Liver (tissue), 9 donors: Measurements from ENCODE around the gene SEMA4C. TPM values are rescaled to one million over a fixed set of nuclear protein-coding genes. Genes with fewer than 3 reads are reported as not detected.
A peak's percentile ranks its signal among the peaks of the same experiment; 100 is the strongest.
"Not testable (repeated sequence)": the region's sequence is repeated elsewhere in the genome, so short reads cannot be mapped to it uniquely, and the experiment has no call there.

Experiments used
- DNase-seq: peaks from one replicate; pipeline ENCODE4 v3.0.0-alpha.2; 2017; ENCODE audit warnings: low spot score
- H3K27ac ChIP-seq, 2 donors: one replicate each; pipeline ENCODE4 v1.7.0; 2013; ENCODE audit warnings: inconsistent platforms in 2 of 2, low read length in 2 of 2, control low read depth in 1 of 2, low read depth in 1 of 2, mild to moderate bottlenecking in 1 of 2
- H3K27me3 ChIP-seq, 4 donors: one replicate each; pipeline versions ENCODE4 v1.6.1 to v1.7.0; 2013; ENCODE audit warnings: low read length in 3 of 4, inconsistent platforms in 1 of 4, mild to moderate bottlenecking in 1 of 4, moderate library complexity in 1 of 4; ENCODE audit not compliant: control insufficient read depth in 4 of 4, insufficient read depth in 4 of 4
- H3K36me3 ChIP-seq, 4 donors: one replicate each; pipeline versions ENCODE4 v1.6.1 to v1.7.0; 2013; ENCODE audit warnings: low read length in 3 of 4, mild to moderate bottlenecking in 3 of 4, low read depth in 1 of 4, moderate library complexity in 1 of 4; ENCODE audit not compliant: control insufficient read depth in 4 of 4, insufficient read depth in 3 of 4
- H3K4me1 ChIP-seq, 4 donors: one replicate each; pipeline versions ENCODE4 v1.6.1 to v1.7.0; 2013; ENCODE audit warnings: low read length in 3 of 4, mild to moderate bottlenecking in 3 of 4, moderate library complexity in 1 of 4; ENCODE audit not compliant: control insufficient read depth in 4 of 4, insufficient read depth in 4 of 4
- H3K4me3 ChIP-seq, 3 donors: one replicate each; pipeline versions ENCODE4 v1.6.1 to v1.7.0; 2013; ENCODE audit warnings: low read length in 3 of 3, control low read depth in 1 of 3, low read depth in 1 of 3, mild to moderate bottlenecking in 1 of 3
- H3K9ac ChIP-seq, 2 donors: one replicate each; pipeline ENCODE4 v1.7.0; 2013; ENCODE audit warnings: low read length in 2 of 2, mild to moderate bottlenecking in 2 of 2, moderate library complexity in 2 of 2, control low read depth in 1 of 2, low read depth in 1 of 2
- H3K9me3 ChIP-seq, 4 donors: one replicate each; pipeline versions ENCODE4 v1.6.1 to v1.7.0; 2013; ENCODE audit warnings: low read length in 3 of 4; ENCODE audit not compliant: control insufficient read depth in 4 of 4
- CTCF ChIP-seq: fragments of 150-350 bp; IDR thresholded peaks from 2 replicates; pipeline ENCODE4 v1.5.1; 2017; ENCODE audit warnings: improper control_type of control experiment, low read depth, low read length; ENCODE audit not compliant: missing input control
- EGR1 ChIP-seq, 2 donors: IDR thresholded peaks; 2 replicates each; pipeline ENCODE4 v1.6.1; 2016 to 2018; ENCODE audit warnings: antibody characterized with exemption in 2 of 2, low read depth in 2 of 2
- FOXA1 ChIP-seq: IDR thresholded peaks from 2 replicates; pipeline ENCODE4 v1.6.1; 2016; ENCODE audit warnings: antibody characterized with exemption
- FOXA2 ChIP-seq: IDR thresholded peaks from 2 replicates; pipeline ENCODE4 v1.6.1; 2016; ENCODE audit warnings: antibody characterized with exemption
- GABPA ChIP-seq, 2 donors: IDR thresholded peaks in 1 of 2; conservative IDR thresholded peaks in 1 of 2; 2 replicates each; pipeline ENCODE4 v1.6.1; 2016; ENCODE audit warnings: antibody characterized with exemption in 2 of 2, mild to moderate bottlenecking in 1 of 2, moderate library complexity in 1 of 2
- HNF4G ChIP-seq: IDR thresholded peaks from 2 replicates; pipeline ENCODE4 v1.6.1; 2016; ENCODE audit warnings: antibody characterized with exemption
- JUND ChIP-seq, 2 donors: IDR thresholded peaks; 2 replicates each; pipeline ENCODE4 v1.6.1; 2016; ENCODE audit warnings: antibody characterized with exemption in 2 of 2
- NR2F2 ChIP-seq: IDR thresholded peaks from 2 replicates; pipeline ENCODE4 v1.6.1; 2016; ENCODE audit warnings: antibody characterized with exemption
- RXRA ChIP-seq, 2 donors: IDR thresholded peaks; 2 replicates each; pipeline ENCODE4 v1.6.1; 2017 to 2018; ENCODE audit warnings: antibody characterized with exemption in 2 of 2, mild to moderate bottlenecking in 1 of 2
- SP1 ChIP-seq: IDR thresholded peaks from 2 replicates; pipeline ENCODE4 v1.6.1; 2018; ENCODE audit warnings: antibody characterized with exemption, mild to moderate bottlenecking
- TAF1 ChIP-seq: conservative IDR thresholded peaks from 2 replicates; pipeline ENCODE4 v1.6.1; 2016; ENCODE audit warnings: antibody characterized with exemption, mild to moderate bottlenecking
- YY1 ChIP-seq: IDR thresholded peaks from 2 replicates; pipeline ENCODE4 v1.6.1; 2016; ENCODE audit warnings: antibody characterized with exemption, mild to moderate bottlenecking
- WGBS: extraction: QIAGEN DNeasy Blood & Tissue Kit; methylation state at CpG from one replicate; pipeline ENCODE4 v1.1.7; 2013; 5-methylcytosine and 5-hydroxymethylcytosine counted together
- polyA plus RNA-seq, 2 donors: library from polyadenylated mRNA; stranded (reverse) in 1 of 2; unstranded in 1 of 2; fragments of 200-250 nt in 1 of 2; fragments of >200 nt in 1 of 2; fragmentation: Nextera tagmentation in 1 of 2; extraction: Ambion mirVana in 1 of 2; gene quantifications; one replicate each; pipeline versions ENCODE4 v1.2.1 to v1.2.3, GENCODE V29; 2013 to 2015
- total RNA-seq, 2 donors: library from RNA; depleted of rRNA; stranded (reverse); fragments of >200 nt; gene quantifications; one replicate each; pipeline ENCODE4 v1.2.3, GENCODE V29; 2014
- TF ChIP-seq, protein P1 (sequence below): IDR thresholded peaks from 2 replicates; pipeline ENCODE4 v1.6.1; 2016; ENCODE audit warnings: antibody characterized with exemption
- TF ChIP-seq, protein P2 (sequence below): IDR thresholded peaks from 2 replicates; pipeline ENCODE4 v1.6.1; 2016; ENCODE audit warnings: antibody characterized with exemption
- donor health status: healthy.
- donor health status: healthy.
- donor health status: healthy.
- donor health status: healthy.
- donor health status: healthy.

SEMA4C gene
- total and polyA plus RNA-seq, 4 donors: 3.7 to 23.2 (median 13.2) TPM

GRCh38 chr2:96891591-96892333 lies 21.9 kb upstream of the SEMA4C start:
- no peak overlapping the region for H3K4me3 ChIP-seq
- peaks cover 0 to 4% (median 0%) of the 10 kb centered on the region in 4 donors for H3K4me1 ChIP-seq
- no peak for TF ChIP-seq FOXA2
- TF ChIP-seq, protein P1, sequence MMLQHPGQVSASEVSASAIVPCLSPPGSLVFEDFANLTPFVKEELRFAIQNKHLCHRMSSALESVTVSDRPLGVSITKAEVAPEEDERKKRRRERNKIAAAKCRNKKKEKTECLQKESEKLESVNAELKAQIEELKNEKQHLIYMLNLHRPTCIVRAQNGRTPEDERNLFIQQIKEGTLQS: no peak
- TF ChIP-seq NR2F2: peak; percentile 61
- TF ChIP-seq RXRA (IDR thresholded peaks at IDR 0.05): peak in 1 of 2 donors; percentile 26
- no peak for DNase-seq
- no peaks in the 10 kb centered on the region for H3K36me3 ChIP-seq
- 72% methylated on average over 11 of the region's 11 CpGs for WGBS
- no peaks in the 10 kb centered on the region for H3K9me3 ChIP-seq
- no peaks in the 10 kb centered on the region for H3K27me3 ChIP-seq
- no peak overlapping the region for H3K27ac ChIP-seq
- no peak overlapping the region for H3K9ac ChIP-seq

DNA sequence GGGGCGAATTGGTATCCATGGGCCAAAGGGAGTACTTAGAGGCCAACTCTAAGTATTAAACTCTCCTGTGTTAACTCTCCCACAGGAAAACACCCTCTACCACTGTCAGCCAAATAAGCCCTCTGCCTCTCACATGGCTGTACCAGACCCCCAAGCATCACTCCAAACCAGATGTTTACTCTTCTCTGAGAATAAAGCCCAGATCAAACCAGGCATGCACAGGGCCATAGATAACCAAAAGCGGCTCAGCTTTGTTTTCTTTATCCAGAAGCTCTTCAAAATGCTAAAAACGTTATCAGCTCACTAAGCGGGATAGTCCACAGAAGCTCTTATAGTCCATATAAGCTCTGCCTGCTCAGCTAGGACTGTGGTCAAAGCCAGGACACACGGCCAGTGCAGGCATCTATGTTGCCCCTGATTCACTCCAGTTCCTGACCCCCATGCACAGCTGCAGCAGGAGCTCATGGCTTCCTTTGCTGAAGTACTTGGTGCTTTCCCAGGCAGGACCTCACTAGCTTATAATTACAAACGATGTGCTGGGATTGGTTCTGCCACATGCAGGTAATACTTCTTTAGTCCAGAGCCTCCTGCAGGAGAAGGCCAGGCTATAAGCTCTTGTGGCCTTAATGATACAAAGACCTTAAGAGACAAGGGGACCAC lies 21.0 kb upstream of the SEMA4C start:
- 78% methylated on average over 6 of the region's 6 CpGs for WGBS
- Histone ChIP-seq H3K4me1 (peaks cover 0 to 5% (median 0%) of the 10 kb centered on the region in 4 donors), H3K27me3 (no peaks in the 10 kb centered on the region)

GRCh38 chr2:96890252-96890651 lies 20.4 kb upstream of the SEMA4C start:
- no peak overlapping the region for H3K4me3 ChIP-seq
- 91% methylated on average over 7 of the region's 7 CpGs for WGBS
- TF ChIP-seq CTCF: no peak
- peak; percentile 34 for TF ChIP-seq NR2F2
- no peak for TF ChIP-seq RXRA (IDR thresholded peaks at IDR 0.05)
- no peak overlapping the region for H3K27ac ChIP-seq
- peaks cover 0 to 11% (median 0%) of the 10 kb centered on the region in 4 donors for H3K4me1 ChIP-seq
- no peaks in the 10 kb centered on the region for H3K27me3 ChIP-seq
- H3K9ac ChIP-seq: no peak overlapping the region
- H3K36me3 ChIP-seq: no peaks in the 10 kb centered on the region
- DNase-seq: no peak
- H3K9me3 ChIP-seq: no peaks in the 10 kb centered on the region

More for the DNA sequence above, 21.0 kb upstream of the SEMA4C start:
- Histone ChIP-seq H3K4me3 (no peak overlapping the region), H3K9me3 (no peaks in the 10 kb centered on the region), H3K36me3 (no peaks in the 10 kb centered on the region), H3K27ac (no peak overlapping the region), H3K9ac (no peak overlapping the region)
- no peak for TF ChIP-seq RXRA (IDR thresholded peaks at IDR 0.05)
- no peak for TF ChIP-seq JUND (IDR thresholded peaks at IDR 0.05)
- no peak for TF ChIP-seq GABPA (IDR thresholded peaks at IDR 0.05 in 1 of 2, conservative IDR thresholded peaks at IDR 0.05 in 1 of 2)
- no peak for TF ChIP-seq EGR1 (IDR thresholded peaks at IDR 0.05; ENCODE audit: low read depth in 2 of 2)
- TF ChIP-seq, protein P1: no peak
- no peak for TF ChIP-seq FOXA1
- no peak for TF ChIP-seq HNF4G
- TF ChIP-seq, protein P2, sequence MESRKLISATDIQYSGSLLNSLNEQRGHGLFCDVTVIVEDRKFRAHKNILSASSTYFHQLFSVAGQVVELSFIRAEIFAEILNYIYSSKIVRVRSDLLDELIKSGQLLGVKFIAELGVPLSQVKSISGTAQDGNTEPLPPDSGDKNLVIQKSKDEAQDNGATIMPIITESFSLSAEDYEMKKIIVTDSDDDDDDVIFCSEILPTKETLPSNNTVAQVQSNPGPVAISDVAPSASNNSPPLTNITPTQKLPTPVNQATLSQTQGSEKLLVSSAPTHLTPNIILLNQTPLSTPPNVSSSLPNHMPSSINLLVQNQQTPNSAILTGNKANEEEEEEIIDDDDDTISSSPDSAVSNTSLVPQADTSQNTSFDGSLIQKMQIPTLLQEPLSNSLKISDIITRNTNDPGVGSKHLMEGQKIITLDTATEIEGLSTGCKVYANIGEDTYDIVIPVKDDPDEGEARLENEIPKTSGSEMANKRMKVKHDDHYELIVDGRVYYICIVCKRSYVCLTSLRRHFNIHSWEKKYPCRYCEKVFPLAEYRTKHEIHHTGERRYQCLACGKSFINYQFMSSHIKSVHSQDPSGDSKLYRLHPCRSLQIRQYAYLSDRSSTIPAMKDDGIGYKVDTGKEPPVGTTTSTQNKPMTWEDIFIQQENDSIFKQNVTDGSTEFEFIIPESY: no peak
- no peak for TF ChIP-seq NR2F2
- no peak for TF ChIP-seq TAF1
- no peak for TF ChIP-seq YY1
- TF ChIP-seq SP1: no peak
- no peak for DNase-seq

DNA sequence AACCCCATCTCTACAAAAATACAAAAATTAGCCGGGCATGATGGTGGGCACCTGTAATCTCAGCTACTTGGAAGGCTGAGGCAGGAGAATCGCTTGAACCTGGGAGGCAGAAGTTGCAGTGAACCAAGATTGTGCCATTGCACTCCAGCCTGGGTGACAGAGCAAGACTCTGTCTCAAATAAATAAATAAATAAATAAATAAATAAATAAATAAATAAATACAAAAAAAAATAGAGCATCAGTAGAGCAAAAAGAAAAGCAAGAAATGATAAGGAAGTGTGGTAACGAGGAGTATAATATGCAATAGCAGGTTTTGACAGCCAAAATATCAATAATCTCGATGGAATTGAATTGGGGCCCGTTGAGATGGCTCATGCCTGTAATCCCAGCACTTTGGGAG lies 19.6 kb upstream of the SEMA4C start:
- not testable (repeated sequence) for H3K9me3 ChIP-seq, H3K4me3 ChIP-seq, H3K27ac ChIP-seq, H3K36me3 ChIP-seq, H3K9ac ChIP-seq, H3K27me3 ChIP-seq, DNase-seq
- peaks cover 0 to 16% (median 0%) of the 10 kb centered on the region in 4 donors for H3K4me1 ChIP-seq
- WGBS: 95% methylated on average over 5 of the region's 5 CpGs
